Measurements from ENCODE around the gene EFNA5. TPM values are rescaled to one million over a fixed set of nuclear protein-coding genes. Genes with fewer than 3 reads are reported as not detected.
"Not testable (repeated sequence)": the region's sequence is repeated elsewhere in the genome, so short reads cannot be mapped to it uniquely, and the experiment has no call there.

Gene EFNA5
- total RNA-seq, 1 donor from 2014 or later, result 9.1 TPM

GRCh38 chr5:107468276-107468675 is 202.5 kb downstream of the EFNA5 start:
- no peak for DNase-seq (ENCODE audit: extremely low read depth, low read depth, low spot score)

GRCh38 chr5:107467137-107467932 is 203.4 kb downstream of the EFNA5 start:
- no peak for DNase-seq (ENCODE audit: extremely low read depth, low read depth, low spot score)

- DNase-seq (ENCODE audit: extremely low read depth, low read depth, low spot score), result no peak
These were observed 204.4 kb downstream of the EFNA5 start for GRCh38 chr5:107466233-107466769.

GRCh38 chr5:107464876-107465275 is 205.9 kb downstream of the EFNA5 start:
- no peak for DNase-seq (ENCODE audit: extremely low read depth, low read depth, low spot score)

GRCh38 chr5:107464416-107464815 is 206.3 kb downstream of the EFNA5 start:
- DNase-seq (ENCODE audit: extremely low read depth, low read depth, low spot score), result no peak

- DNase-seq (ENCODE audit: extremely low read depth, low read depth, low spot score), result no peak
These were observed 207.0 kb downstream of the EFNA5 start for GRCh38 chr5:107463731-107464130.

- DNase-seq (ENCODE audit: extremely low read depth, low read depth, low spot score), result no peak
These were observed 209.0 kb downstream of the EFNA5 start for GRCh38 chr5:107461770-107462169.

- no peak for DNase-seq (ENCODE audit: extremely low read depth, low read depth, low spot score)
These were observed 209.9 kb downstream of the EFNA5 start for GRCh38 chr5:107460789-107461188.

GRCh38 chr5:107459605-107460004 is 211.1 kb downstream of the EFNA5 start:
- no peak for DNase-seq (ENCODE audit: extremely low read depth, low read depth, low spot score)

GRCh38 chr5:107458322-107458721 is 212.4 kb downstream of the EFNA5 start:
- no peak for DNase-seq (ENCODE audit: extremely low read depth, low read depth, low spot score)

GRCh38 chr5:107457881-107458280 is 212.9 kb downstream of the EFNA5 start:
- no peak for DNase-seq (ENCODE audit: extremely low read depth, low read depth, low spot score)

- DNase-seq (ENCODE audit: extremely low read depth, low read depth, low spot score), result no peak
These were observed 213.6 kb downstream of the EFNA5 start for GRCh38 chr5:107457138-107457537.

GRCh38 chr5:107456281-107456715 is 214.4 kb downstream of the EFNA5 start:
- DNase-seq (ENCODE audit: extremely low read depth, low read depth, low spot score), result no peak

GRCh38 chr5:107455111-107455544 is 215.6 kb downstream of the EFNA5 start:
- no peak for DNase-seq (ENCODE audit: extremely low read depth, low read depth, low spot score)

GRCh38 chr5:107451827-107452226 is 218.9 kb downstream of the EFNA5 start:
- not testable (repeated sequence) for DNase-seq (ENCODE audit: extremely low read depth, low read depth, low spot score)

- DNase-seq (ENCODE audit: extremely low read depth, low read depth, low spot score), result no peak
These were observed 219.7 kb downstream of the EFNA5 start for GRCh38 chr5:107451028-107451427.

GRCh38 chr5:107450531-107450930 is 220.2 kb downstream of the EFNA5 start:
- no peak for DNase-seq (ENCODE audit: extremely low read depth, low read depth, low spot score)

- DNase-seq (ENCODE audit: extremely low read depth, low read depth, low spot score), result no peak
These were observed 221.4 kb downstream of the EFNA5 start for GRCh38 chr5:107449369-107449768.

- no peak for DNase-seq (ENCODE audit: extremely low read depth, low read depth, low spot score)
These were observed 223.2 kb downstream of the EFNA5 start for GRCh38 chr5:107447587-107447986.

GRCh38 chr5:107446972-107447371 is 223.8 kb downstream of the EFNA5 start:
- no peak for DNase-seq (ENCODE audit: extremely low read depth, low read depth, low spot score)

GRCh38 chr5:107444300-107444699 is 226.4 kb downstream of the EFNA5 start:
- no peak for DNase-seq (ENCODE audit: extremely low read depth, low read depth, low spot score)

GRCh38 chr5:107443897-107444296 is 226.8 kb downstream of the EFNA5 start:
- DNase-seq (ENCODE audit: extremely low read depth, low read depth, low spot score), result no peak

Measured in glomerular endothelial cell (primary cell).